Hindlimb muscle (tissue), 1 donor: Measurements from ENCODE around the gene LCE3E. TPM values are rescaled to one million over a fixed set of nuclear protein-coding genes. Genes with fewer than 3 reads are reported as not detected.

Experiments used
- polyA plus RNA-seq: library from polyadenylated mRNA; unstranded; fragments of 120-200 nt; gene quantifications from one replicate; pipeline ENCODE4 v1.2.1, GENCODE V29; 2013; ENCODE audit not compliant: insufficient read length

Gene LCE3E
- polyA plus RNA-seq, 1 donor: not detected

Other genes with a start within 250 kb of the LCE3E start
- 1.1 TPM for gene FLG, start 241.5 kb downstream of the LCE3E start, polyA plus RNA-seq
- gene FLG2, start 206.8 kb downstream of the LCE3E start, polyA plus RNA-seq: 0.12 TPM
- gene CRNN, start 152.5 kb downstream of the LCE3E start, polyA plus RNA-seq: not detected
- not detected for gene LCE5A, start 56.0 kb downstream of the LCE3E start, polyA plus RNA-seq
- not detected for gene CRCT1, start 52.3 kb downstream of the LCE3E start, polyA plus RNA-seq
- gene LCE3D, start 13.7 kb upstream of the LCE3E start, polyA plus RNA-seq: not detected
- gene LCE3C, start 33.5 kb upstream of the LCE3E start, polyA plus RNA-seq: not detected
- not detected for gene LCE3B, start 47.0 kb upstream of the LCE3E start, polyA plus RNA-seq
- gene LCE3A, start 56.3 kb upstream of the LCE3E start, polyA plus RNA-seq: not detected
- gene LCE2D, start 96.6 kb upstream of the LCE3E start, polyA plus RNA-seq: not detected
- not detected for gene LCE2C, start 108.5 kb upstream of the LCE3E start, polyA plus RNA-seq
- gene LCE2B, start 119.3 kb upstream of the LCE3E start, polyA plus RNA-seq: not detected
- not detected for gene LCE2A, start 131.6 kb upstream of the LCE3E start, polyA plus RNA-seq
- not detected for gene LCE4A, start 141.4 kb upstream of the LCE3E start, polyA plus RNA-seq
- gene KPRP, start 191.2 kb upstream of the LCE3E start, polyA plus RNA-seq: not detected
- gene LCE1F, start 208.4 kb upstream of the LCE3E start, polyA plus RNA-seq: not detected
- gene LCE1E, start 219.5 kb upstream of the LCE3E start, polyA plus RNA-seq: not detected
- gene LCE1D, start 229.9 kb upstream of the LCE3E start, polyA plus RNA-seq: not detected
- gene LCE1C, start 239.9 kb upstream of the LCE3E start, polyA plus RNA-seq: not detected
- not detected for gene LCE1B, start 245.2 kb upstream of the LCE3E start, polyA plus RNA-seq